SJSA1 (cell line): ENCODE measurements around the gene CHRND. TPM values are rescaled to one million over a fixed set of nuclear protein-coding genes. Genes with fewer than 3 reads are reported as not detected.

ENCODE experiments used
- DNase-seq, 2 experiments: peaks; one replicate each; pipeline ENCODE4 v3.0.0-alpha.2; 2015 to 2020; ENCODE audit warnings: low spot score in 2 of 2, low read depth in 1 of 2
- H3K27ac ChIP-seq: fragments of 250-450 bp; sonication (Bioruptor Pico); 2 replicates; pipeline ENCODE4 v1.5.1; 2020; ENCODE audit warnings: mild to moderate bottlenecking, moderate library complexity
- H3K27me3 ChIP-seq: fragments of 250-450 bp; sonication (Bioruptor Pico); replicated peaks from 2 replicates; pipeline ENCODE4 v1.5.1; 2020; ENCODE audit warnings: mild to moderate bottlenecking, moderate library complexity
- H3K36me3 ChIP-seq: fragments of 250-450 bp; sonication (Bioruptor Pico); 2 replicates; pipeline ENCODE4 v1.5.1; 2020; ENCODE audit warnings: mild to moderate bottlenecking
- H3K4me1 ChIP-seq: fragments of 250-450 bp; sonication (Bioruptor Pico); replicated peaks from 2 replicates; pipeline ENCODE4 v1.6.1; 2021; ENCODE audit warnings: mild to moderate bottlenecking
- H3K4me3 ChIP-seq: fragments of 250-450 bp; sonication (Bioruptor Pico); 2 replicates; pipeline ENCODE4 v1.5.1; 2020; ENCODE audit warnings: mild to moderate bottlenecking
- H3K9me3 ChIP-seq: fragments of 250-450 bp; sonication (Bioruptor Pico); replicated peaks from 2 replicates; pipeline ENCODE4 v1.5.1; 2020; ENCODE audit warnings: mild to moderate bottlenecking
- total RNA-seq: library from RNA; depleted of rRNA; stranded (reverse); fragments of >200 nt; shearing (Covaris generic); gene quantifications from 2 replicates; pipeline ENCODE4 v1.2.3, GENCODE V29; 2014; rRNA removed

CHRND gene
- not detected in 2 replicates for total RNA-seq

DNA sequence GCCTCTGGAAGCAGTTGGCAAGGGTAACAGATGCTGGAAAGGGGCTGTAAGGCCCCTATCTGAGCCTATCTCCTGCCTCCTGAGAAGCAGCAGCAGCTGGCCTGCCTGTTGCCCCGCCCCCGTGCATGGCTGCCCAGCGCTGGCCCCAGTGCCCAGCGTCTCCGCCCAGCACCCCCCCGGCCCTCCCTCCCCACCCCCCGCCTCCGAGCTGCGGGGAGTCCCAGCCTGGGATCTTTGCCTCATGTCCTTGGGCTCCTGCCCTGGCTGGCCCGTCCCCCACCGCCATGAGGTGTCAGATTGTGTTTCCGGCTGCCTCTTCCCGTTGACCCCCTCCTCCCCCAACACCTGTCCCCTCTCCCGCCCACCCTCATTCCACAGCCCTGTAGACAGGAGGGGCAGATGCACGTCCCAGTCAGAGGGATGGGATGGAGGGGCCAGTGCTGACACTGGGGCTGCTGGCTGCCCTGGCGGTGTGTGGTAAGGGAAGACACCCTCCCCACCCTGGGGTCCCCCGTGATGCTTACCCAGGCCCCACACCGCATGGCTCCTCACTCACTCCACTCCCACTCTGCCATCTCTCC, at the start of gene CHRND:
Gene CHRND, plus strand, starts transcription at position 370 of the 581 bp plus-strand sequence. Its CDS starts 56 bp downstream, at position 426.
- peaks cover 17% of the 10 kb centered on the region for H3K4me1 ChIP-seq
- H3K4me3 ChIP-seq = no peak within 1 kb of the TSS
- no peak for DNase-seq
- H3K36me3 ChIP-seq = no peaks in the 10 kb centered on the region
- H3K27me3 ChIP-seq = peaks cover 51% of the 10 kb centered on the region
- no peaks in the 10 kb centered on the region for H3K9me3 ChIP-seq
- no peak within 1 kb of the TSS for H3K27ac ChIP-seq

DNA sequence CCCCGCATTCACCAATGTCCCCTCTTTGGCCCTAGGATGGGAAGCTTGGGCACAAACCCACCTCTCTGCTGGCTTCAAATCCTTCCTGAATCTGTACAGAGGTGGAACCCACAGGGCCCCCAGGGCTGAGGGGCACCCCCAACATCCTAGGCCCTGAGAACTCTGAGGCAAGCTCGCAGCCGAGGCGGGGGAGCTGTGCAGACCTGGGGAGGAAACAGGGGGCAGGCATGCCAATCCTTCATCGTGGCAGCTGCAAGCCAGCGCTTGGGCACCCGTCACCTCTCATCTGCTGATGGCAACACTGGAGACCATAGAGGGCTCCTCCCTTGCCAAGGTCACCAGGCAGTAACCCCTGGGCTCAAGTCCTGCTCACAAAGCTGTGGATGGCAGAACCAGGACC, 49.2 kb upstream of the CHRND start:
- no peak overlapping the region for H3K4me3 ChIP-seq
- H3K27ac ChIP-seq = no peak overlapping the region
- DNase-seq = no peak
- no peaks in the 10 kb centered on the region for H3K9me3 ChIP-seq
- no peaks in the 10 kb centered on the region for H3K36me3 ChIP-seq
- H3K27me3 ChIP-seq = peaks cover 42% of the 10 kb centered on the region
- no peaks in the 10 kb centered on the region for H3K4me1 ChIP-seq

DNA sequence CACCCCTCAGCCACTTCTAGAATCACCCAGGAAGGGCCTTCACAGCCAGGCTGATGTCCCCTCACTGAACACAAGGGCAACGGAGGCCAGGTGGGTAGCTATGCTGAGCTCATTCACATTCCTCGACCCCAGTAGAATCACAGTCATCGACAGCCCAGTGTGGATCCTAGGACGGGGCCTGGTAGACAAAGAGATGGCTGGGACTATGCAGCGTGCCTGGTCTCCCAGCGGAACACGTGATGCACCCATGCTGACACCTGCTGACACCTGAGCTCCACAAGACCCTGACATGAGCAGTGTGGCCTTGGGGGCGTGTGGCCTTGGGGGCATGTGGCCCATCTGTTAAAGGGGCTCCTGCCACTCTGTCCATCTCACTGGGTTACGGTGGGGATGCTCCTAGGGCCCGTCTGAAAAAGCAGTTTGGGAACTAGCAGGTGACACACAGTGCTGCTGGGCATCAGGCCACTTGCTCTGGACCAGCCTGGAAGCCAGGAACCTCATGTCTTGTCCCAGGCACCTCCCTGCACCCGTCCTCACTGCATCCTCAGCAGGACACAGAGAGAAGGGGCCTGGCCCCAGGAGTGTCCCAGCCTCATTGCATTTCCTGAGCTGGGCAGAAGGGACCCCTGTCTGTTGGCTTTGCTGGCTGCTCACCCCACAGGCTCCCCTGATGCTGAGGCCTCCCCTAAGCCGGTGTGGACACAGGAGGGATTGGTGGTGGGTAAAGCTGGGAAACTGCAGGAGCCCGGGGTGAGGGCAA, 48.0 kb upstream of the CHRND start:
- Histone ChIP-seq H3K36me3 (no peaks in the 10 kb centered on the region), H3K27me3 (peaks cover 42% of the 10 kb centered on the region), H3K9me3 (no peaks in the 10 kb centered on the region), H3K27ac (no peak overlapping the region), H3K4me1 (no peaks in the 10 kb centered on the region), H3K4me3 (no peak overlapping the region)
- DNase-seq = no peak

DNA sequence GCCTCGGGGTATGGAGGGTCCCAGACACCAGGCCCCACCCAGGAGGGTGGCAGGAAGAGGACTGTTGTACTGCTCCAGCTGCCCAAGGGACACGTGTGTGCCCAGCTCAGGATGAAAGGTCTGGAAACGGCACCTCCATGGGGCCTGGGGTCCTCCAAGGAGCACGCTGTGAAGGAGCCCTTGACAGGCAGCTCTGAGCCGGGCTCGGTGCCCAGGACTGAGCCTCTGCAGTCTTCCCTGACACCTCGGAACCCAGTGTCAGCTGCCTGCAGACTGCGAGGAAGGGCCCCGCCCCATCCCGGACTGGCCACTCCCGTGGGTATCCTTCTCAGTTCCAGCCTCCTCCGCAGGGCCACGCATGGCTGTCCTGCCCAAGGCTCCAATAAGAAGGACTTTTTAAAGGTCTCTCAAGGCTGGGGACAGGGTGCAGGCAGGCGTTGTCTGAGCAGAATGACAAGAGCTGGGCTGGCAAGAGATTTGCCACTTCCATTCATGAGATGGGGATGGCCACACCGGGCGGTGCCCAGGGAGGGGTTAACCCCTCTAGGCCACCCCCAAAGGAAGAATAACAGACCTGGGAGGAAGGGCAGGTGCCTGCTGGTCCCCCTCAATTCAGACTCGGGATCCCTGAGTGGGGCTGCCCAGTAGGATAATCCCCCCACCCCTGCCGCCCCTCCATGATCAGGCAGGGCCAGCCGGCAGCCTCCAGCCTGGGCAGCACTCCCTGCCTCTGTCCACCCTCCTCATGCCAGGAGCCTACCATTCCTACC, 47.2 kb upstream of the CHRND start:
- Histone ChIP-seq H3K9me3 (no peaks in the 10 kb centered on the region), H3K27me3 (peaks cover 35% of the 10 kb centered on the region), H3K4me3 (no peak overlapping the region)

DNA sequence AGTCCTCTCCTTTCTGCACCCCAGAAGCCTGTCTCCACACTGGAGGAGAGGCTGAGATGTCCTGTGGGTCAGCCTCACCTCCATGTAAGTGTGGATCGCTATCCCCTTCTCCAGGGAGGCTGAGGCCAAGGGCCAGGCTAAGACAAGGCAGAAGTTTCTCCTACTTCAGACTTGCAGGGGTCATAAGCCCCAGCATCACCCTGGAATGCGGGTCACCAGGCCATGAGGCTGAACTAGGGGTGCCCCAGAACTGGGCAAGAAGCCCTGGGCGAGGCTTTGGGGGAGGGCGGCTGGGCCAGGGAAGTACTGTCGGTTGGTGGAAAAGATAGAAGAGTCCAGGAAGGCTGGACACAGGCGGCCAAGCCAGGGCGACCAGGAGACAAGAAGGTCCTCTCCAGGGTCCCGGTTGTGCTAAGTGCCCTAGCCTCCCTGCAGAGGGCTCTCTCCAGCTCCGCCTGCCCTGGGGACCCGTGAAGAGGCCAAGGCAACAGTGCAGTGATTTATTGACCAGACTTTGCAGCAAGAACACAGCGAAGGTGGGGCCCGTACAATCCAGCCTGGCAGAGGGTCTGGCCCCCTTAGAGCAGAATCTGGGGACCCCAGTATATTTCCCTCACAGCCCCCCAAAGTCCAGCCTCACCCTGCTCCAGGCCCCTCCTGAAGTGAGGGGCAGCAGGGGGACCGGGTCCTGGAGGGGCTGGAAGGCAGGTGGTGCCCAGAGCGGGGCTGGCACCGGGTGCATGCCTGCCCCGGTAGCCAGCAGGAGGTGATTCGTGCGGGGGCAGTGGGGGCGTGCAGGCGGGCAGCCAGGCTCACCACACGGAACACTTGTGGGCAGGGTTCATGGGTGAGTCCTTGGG, 46.4 kb upstream of the CHRND start:
- Histone ChIP-seq H3K27ac (no peak overlapping the region), H3K4me1 (no peaks in the 10 kb centered on the region), H3K27me3 (peaks cover 34% of the 10 kb centered on the region), H3K9me3 (no peaks in the 10 kb centered on the region), H3K36me3 (no peaks in the 10 kb centered on the region), H3K4me3 (no peak overlapping the region)
- DNase-seq = no peak

More for the DNA sequence above, 47.2 kb upstream of the CHRND start:
- Histone ChIP-seq H3K36me3 (no peaks in the 10 kb centered on the region), H3K4me1 (no peaks in the 10 kb centered on the region), H3K27ac (no peak overlapping the region)
- no peak for DNase-seq

DNA sequence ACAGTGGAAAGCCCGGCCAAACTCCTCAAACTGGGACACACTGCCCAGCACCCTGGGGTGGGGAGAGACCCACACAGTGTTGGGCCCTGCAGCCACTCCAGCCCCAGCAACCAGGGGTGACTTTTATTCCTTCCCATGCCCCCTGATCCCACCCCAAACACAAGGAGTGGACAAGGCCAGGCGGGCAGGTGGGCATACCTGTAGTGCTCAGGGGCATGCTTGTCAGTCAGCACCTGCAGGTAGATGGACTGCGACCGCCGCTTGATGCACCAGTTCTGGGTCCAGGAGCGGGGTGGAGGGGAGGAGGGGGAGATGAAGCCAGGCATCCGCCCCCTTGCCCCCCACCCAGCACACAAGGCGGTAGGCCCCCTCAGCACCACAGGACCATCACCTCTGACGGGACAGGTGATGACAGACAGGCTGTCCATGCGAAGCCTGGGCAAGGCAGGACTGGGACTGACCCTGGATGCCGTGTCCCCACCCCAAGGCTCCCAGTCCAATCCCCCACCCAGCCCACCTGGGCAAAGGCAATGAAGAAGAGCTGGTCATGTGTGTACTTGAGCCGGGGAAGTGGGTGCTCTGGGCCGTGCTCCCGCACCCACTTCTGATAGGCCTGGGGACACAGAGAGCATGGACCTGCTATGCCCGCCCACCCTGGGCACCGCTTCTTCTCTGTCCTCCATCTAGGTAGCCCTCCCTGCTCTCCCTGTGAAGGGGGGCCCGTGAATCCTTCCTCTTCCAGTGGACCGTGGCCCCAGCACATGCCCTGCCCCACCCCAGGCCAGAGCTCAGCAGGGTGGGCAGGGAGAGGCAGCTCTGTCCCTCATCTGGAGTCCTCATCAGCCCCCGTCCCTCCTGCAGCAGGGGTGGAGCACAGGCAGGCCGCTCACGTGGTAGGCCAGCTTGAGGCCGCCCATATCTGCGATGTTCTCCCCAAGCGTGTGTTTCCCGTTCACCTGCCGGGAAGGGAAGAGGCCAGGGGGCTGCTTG, 45.5 kb upstream of the CHRND start:
- no peaks in the 10 kb centered on the region for H3K36me3 ChIP-seq
- no peak overlapping the region for H3K4me3 ChIP-seq
- H3K9me3 ChIP-seq = no peaks in the 10 kb centered on the region
- DNase-seq = no peak
- no peak overlapping the region for H3K27ac ChIP-seq
- peaks cover 35% of the 10 kb centered on the region for H3K27me3 ChIP-seq
- no peaks in the 10 kb centered on the region for H3K4me1 ChIP-seq

DNA sequence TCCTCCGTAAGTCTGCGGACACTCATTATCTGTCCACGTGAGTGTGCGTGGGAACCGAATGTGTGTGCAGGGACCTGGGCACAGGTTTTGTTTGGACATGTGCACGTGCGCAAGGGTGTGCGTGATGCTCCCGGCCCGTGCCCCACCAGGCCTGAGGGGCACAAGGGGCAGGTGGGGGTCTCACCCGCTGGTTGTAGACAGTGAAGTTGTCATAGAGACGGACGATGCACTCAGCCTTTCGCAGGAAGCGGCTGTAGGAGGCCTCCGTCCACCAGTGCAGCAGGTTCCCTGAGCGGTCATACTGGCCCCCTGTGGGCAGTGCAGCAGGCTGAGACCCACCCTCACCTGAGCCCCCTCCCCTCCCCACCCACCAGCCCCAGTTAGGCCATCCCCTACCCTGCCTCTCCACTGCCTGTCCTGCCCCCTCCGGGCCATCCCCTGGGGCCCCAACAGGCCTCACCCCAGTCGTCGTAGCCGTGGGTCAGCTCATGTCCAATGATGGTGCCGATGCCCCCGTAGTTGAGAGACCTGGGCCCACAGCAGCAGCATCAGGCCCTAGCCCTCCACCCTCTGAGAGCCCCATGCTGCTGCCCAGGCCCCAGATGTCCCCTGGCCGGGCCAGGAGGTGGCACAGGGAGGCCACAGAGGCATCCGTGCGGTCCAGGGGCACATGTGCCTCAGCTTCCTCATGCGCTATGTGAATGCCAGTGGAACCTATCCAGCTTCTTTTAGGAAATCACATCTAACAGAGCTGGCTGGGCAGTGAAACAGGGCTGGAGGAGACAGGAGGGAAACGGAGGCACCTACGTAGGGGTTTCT, 44.4 kb upstream of the CHRND start:
- Histone ChIP-seq H3K27me3 (peaks cover 39% of the 10 kb centered on the region), H3K4me3 (no peak overlapping the region), H3K4me1 (no peaks in the 10 kb centered on the region), H3K36me3 (no peaks in the 10 kb centered on the region), H3K9me3 (no peaks in the 10 kb centered on the region), H3K27ac (no peak overlapping the region)
- DNase-seq = no peak

DNA sequence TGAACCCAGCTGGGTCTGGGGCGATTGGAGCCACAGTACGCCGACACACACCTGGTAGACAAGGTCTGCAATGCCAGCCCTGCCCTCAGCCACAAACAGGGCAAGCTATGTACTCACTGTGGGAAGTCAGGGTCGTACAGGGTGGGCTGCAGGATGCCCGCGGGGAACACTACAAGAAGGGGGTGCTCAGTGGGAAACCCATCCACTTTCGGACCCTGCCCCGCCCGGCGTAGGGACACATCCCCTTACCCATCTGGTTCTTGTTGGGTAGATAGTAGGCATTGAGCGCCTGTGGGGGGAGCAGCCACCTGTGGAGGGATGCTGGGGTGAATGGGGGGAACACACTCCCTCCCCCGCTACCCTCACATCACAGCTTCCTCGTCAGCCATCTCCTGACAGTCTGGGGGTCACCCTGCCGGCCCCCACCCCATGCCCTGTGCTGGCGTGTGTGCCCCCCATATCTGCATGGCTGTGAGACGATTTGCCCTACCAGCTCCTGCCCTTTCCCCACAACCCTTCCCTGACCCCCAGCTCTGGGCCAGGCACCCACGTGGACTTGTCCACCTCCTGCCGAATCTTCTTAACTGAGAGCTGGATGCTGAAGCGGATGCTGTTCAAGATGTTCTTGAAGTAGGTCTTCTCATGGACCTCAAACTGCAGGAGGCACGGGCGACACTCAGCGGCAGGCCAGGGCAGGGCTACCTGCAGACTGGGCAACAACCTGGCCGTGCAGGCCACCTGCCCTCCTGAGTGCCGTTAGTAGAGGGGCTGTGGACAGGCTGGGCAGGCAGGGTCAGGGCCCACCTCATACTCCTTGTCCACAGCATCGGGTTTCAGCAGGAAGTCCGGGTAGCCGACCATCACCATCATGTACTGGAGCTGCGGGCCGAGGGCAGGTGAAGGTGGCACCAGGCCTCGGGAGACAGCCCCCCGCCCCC, 43.4 kb upstream of the CHRND start:
- no peak overlapping the region for H3K4me3 ChIP-seq
- no peaks in the 10 kb centered on the region for H3K9me3 ChIP-seq
- peaks cover 49% of the 10 kb centered on the region for H3K27me3 ChIP-seq
- H3K27ac ChIP-seq = no peak overlapping the region
- DNase-seq = no peak
- 0 out of 2 replicates have a peak, but pooled peaks cover 4% of the 10 kb centered on the region for H3K4me1 ChIP-seq
- H3K36me3 ChIP-seq = no peaks in the 10 kb centered on the region

DNA sequence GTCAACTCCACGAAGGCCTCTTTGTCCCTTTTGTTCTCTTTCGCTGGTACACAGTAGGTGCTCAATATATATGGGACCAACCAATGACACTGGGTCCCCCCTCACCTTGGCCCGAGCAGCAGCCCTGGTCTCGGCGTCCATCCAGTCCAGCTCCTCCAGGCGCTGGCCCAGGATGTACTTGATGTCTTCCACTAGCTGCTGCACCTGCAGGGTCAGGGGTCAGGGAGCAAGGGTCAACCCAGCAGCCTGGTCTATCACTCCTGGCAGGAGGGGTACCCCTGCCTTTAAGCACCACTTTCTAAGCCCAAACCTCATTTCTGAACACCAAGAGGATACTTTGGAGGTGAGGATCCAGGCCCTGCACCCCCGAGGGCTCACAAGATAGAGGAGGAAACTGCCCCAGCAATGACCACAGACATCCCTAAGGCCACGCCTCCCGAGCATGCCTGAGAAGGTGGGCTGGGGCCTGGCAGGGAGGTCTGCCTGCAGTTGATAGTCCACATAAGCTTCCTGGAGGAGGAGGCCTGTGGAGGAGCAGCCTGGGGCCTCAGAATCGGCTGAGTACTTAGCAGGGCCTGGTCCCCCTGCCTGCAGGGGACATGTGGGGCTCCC, 42.5 kb upstream of the CHRND start:
- Histone ChIP-seq H3K9me3 (no peaks in the 10 kb centered on the region), H3K36me3 (no peaks in the 10 kb centered on the region), H3K27me3 (peaks cover 55% of the 10 kb centered on the region), H3K27ac (no peak overlapping the region), H3K4me3 (no peak overlapping the region), H3K4me1 (0 out of 2 replicates have a peak, but pooled peaks cover 4% of the 10 kb centered on the region)
- DNase-seq = no peak

DNA sequence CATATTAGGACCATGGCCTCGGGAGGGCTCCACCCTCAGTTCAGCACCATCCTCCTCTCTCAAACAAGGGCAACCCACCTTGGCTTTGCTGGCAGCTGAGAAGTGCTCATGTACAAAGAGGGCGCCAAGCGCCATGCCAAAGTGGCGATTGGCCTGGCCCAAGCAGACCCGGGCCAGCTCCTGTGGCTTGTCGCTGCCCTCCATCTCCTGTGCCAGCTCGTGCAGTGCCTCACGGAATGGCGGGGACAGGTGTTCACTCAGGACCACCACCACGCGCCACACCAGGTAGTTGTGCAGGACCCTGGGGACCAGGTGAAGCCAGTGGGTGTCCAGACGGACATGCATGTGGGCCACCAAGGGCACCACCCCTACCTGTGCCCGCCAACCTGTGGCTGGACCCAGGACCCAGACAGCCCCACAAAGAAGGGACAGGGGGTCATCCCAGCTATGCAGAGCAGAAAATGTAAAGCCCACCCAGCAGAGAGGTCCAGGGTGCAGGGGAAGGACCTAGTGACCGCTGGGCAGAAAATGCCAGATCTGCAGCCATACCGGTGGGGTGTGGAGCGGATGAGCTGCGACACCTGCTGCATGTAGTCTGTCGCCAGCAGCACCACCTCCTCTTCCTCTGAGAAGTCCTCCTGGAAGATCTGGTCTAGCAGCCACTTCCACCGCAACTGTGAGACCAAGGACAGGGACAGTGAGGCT, 41.9 kb upstream of the CHRND start:
- Histone ChIP-seq H3K9me3 (no peaks in the 10 kb centered on the region), H3K27ac (no peak overlapping the region), H3K4me1 (0 out of 2 replicates have a peak, but pooled peaks cover 4% of the 10 kb centered on the region), H3K36me3 (no peaks in the 10 kb centered on the region), H3K27me3 (peaks cover 62% of the 10 kb centered on the region), H3K4me3 (no peak overlapping the region)
- DNase-seq = no peak
